HEK293 (cell line): ENCODE measurements around the gene FTL.
A peak's percentile ranks its signal among the peaks of the same experiment; 100 is the strongest.

ENCODE experiments used
- CTCF ChIA-PET: fragments of 350-600 bp; formaldehyde crosslinking; extraction: SDS; loops from one replicate; lab custom pipeline; 2021; ENCODE audit warnings: antibody characterized with exemption; lab: Yijun Ruan, JAX
- POLR2A ChIA-PET: fragments of 300-600 bp; formaldehyde crosslinking; extraction: SDS; loops from one replicate; lab custom pipeline; 2020; ENCODE audit warnings: antibody characterized with exemption, inconsistent platforms; lab: Yijun Ruan, JAX
- H3K27ac ChIP-seq: fragments of 200-500 bp; sonication (Bioruptor generic); 2 replicates; pipeline ENCODE4 v1.5.1; 2014; ENCODE audit warnings: low read depth, low read length, control low read depth, inconsistent platforms; ENCODE audit errors: extremely low read depth
- H3K36me3 ChIP-seq, 2 experiments: fragments of 200-500 bp in 1 of 2; sonication (Bioruptor generic) in 1 of 2; 1 replicate in 1 of 2; 2 replicates in 1 of 2; pipeline ENCODE4 v1.5.1; 2014 to 2017; ENCODE audit warnings: inconsistent platforms in 2 of 2, low read length in 2 of 2; ENCODE audit not compliant: control insufficient read depth in 2 of 2, insufficient read depth in 1 of 2
- H3K4me1 ChIP-seq: fragments of 200-500 bp; sonication (Bioruptor generic); 2 replicates; pipeline ENCODE4 v1.5.1; 2014; ENCODE audit warnings: mild to moderate bottlenecking, low read length, inconsistent platforms; ENCODE audit not compliant: control insufficient read depth, insufficient read depth
- H3K4me3 ChIP-seq: 2 replicates; pipeline ENCODE4 v1.5.1; 2011; ENCODE audit warnings: low read depth, mild to moderate bottlenecking, control low read depth, low read length, moderate library complexity
- H3K9me3 ChIP-seq: fragments of 200-500 bp; sonication (Bioruptor generic); 2 replicates; pipeline ENCODE4 v1.5.1; 2014; ENCODE audit warnings: low read depth, low read length, inconsistent platforms; ENCODE audit not compliant: control insufficient read depth, insufficient read depth
- BCL11A ChIP-seq: fragments of 450-650 bp; formaldehyde crosslinking; IDR thresholded peaks from 2 replicates; pipeline ENCODE4 v1.5.1; 2016; ENCODE audit warnings: low read depth, missing biosample characterization, missing genetic modification characterization
- GFI1B ChIP-seq: fragments of 450-650 bp; formaldehyde crosslinking; IDR thresholded peaks from 2 replicates; pipeline ENCODE4 v1.5.1; 2016; ENCODE audit warnings: missing biosample characterization, missing genetic modification characterization
- IKZF3 ChIP-seq: fragments of 450-650 bp; IDR thresholded peaks from 2 replicates; pipeline ENCODE4 v1.5.0; 2018; ENCODE audit warnings: missing biosample characterization, mild to moderate bottlenecking, missing genetic modification characterization, moderate library complexity
- KLF8 ChIP-seq: fragments of 450-650 bp; formaldehyde crosslinking; IDR thresholded peaks from 2 replicates; pipeline ENCODE4 v1.5.1; 2016; ENCODE audit warnings: missing biosample characterization, missing genetic modification characterization
- PRDM1 ChIP-seq: fragments of 450-650 bp; formaldehyde crosslinking; IDR thresholded peaks from 2 replicates; pipeline ENCODE4; 2016; ENCODE audit warnings: missing biosample characterization, missing genetic modification characterization
- SP3 ChIP-seq: fragments of 450-650 bp; formaldehyde crosslinking; IDR thresholded peaks from 2 replicates; pipeline ENCODE4 v1.5.1; 2016; ENCODE audit warnings: missing biosample characterization, missing genetic modification characterization
- ZNF114 ChIP-seq: fragments of 450-650 bp; formaldehyde crosslinking; IDR thresholded peaks from 2 replicates; pipeline ENCODE4 v1.5.0; 2017; ENCODE audit warnings: missing biosample characterization, missing genetic modification characterization
- ZNF138 ChIP-seq: fragments of 450-650 bp; formaldehyde crosslinking; IDR thresholded peaks from 2 replicates; pipeline ENCODE4 v1.5.1; 2016; ENCODE audit warnings: missing biosample characterization, missing genetic modification characterization, borderline replicate concordance
- ZNF155 ChIP-seq: fragments of 450-650 bp; formaldehyde crosslinking; IDR thresholded peaks from 2 replicates; pipeline ENCODE4 v1.5.1; 2016; ENCODE audit warnings: missing biosample characterization, missing genetic modification characterization
- ZNF169 ChIP-seq: fragments of 450-650 bp; formaldehyde crosslinking; IDR thresholded peaks from 2 replicates; pipeline ENCODE4 v1.5.1; 2016; ENCODE audit warnings: missing biosample characterization, missing genetic modification characterization
- ZNF2 ChIP-seq: fragments of 450-650 bp; formaldehyde crosslinking; IDR thresholded peaks from 2 replicates; pipeline ENCODE4 v1.5.1; 2016; ENCODE audit warnings: missing biosample characterization, missing genetic modification characterization
- ZNF292 ChIP-seq: fragments of 450-650 bp; formaldehyde crosslinking; IDR thresholded peaks from 2 replicates; pipeline ENCODE4 v1.5.1; 2016; ENCODE audit warnings: low read depth, missing biosample characterization, missing genetic modification characterization, borderline replicate concordance
- ZNF341 ChIP-seq: fragments of 450-650 bp; formaldehyde crosslinking; IDR thresholded peaks from 2 replicates; pipeline ENCODE4; 2016; ENCODE audit warnings: low read depth, missing biosample characterization, missing genetic modification characterization
- ZNF37A ChIP-seq: fragments of 450-650 bp; IDR thresholded peaks from 2 replicates; pipeline ENCODE4 v1.5.1; 2018; ENCODE audit warnings: missing biosample characterization, missing genetic modification characterization
- ZNF473 ChIP-seq: fragments of 450-650 bp; formaldehyde crosslinking; IDR thresholded peaks from 2 replicates; pipeline ENCODE4 v1.5.1; 2017; ENCODE audit warnings: missing biosample characterization, missing genetic modification characterization
- ZNF510 ChIP-seq: fragments of 450-650 bp; formaldehyde crosslinking; IDR thresholded peaks from 2 replicates; pipeline ENCODE4 v1.5.1; 2018; ENCODE audit warnings: mild to moderate bottlenecking, missing genetic modification characterization, missing biosample characterization; ENCODE audit not compliant: insufficient replicate concordance
- ZNF544 ChIP-seq: fragments of 450-650 bp; formaldehyde crosslinking; IDR thresholded peaks from 2 replicates; pipeline ENCODE4 v1.5.0; 2017; ENCODE audit warnings: missing biosample characterization, missing genetic modification characterization
- ZNF571 ChIP-seq: fragments of 450-650 bp; formaldehyde crosslinking; IDR thresholded peaks from 2 replicates; pipeline ENCODE4 v1.5.0; 2017; ENCODE audit warnings: missing biosample characterization, missing genetic modification characterization
- ZNF777 ChIP-seq: fragments of 450-650 bp; formaldehyde crosslinking; IDR thresholded peaks from 2 replicates; pipeline ENCODE4 v1.5.1; 2017; ENCODE audit warnings: missing biosample characterization, missing genetic modification characterization, borderline replicate concordance
- ZNF792 ChIP-seq: fragments of 450-650 bp; formaldehyde crosslinking; IDR thresholded peaks from 2 replicates; pipeline ENCODE4 v1.5.1; 2016; ENCODE audit warnings: missing biosample characterization, missing genetic modification characterization
- ZNF837 ChIP-seq: fragments of 450-650 bp; formaldehyde crosslinking; IDR thresholded peaks from 2 replicates; pipeline ENCODE4 v1.5.1; 2016; ENCODE audit warnings: missing biosample characterization, missing genetic modification characterization
- TF ChIP-seq, protein P1 (sequence below): fragments of 450-650 bp; formaldehyde crosslinking; IDR thresholded peaks from 2 replicates; pipeline ENCODE4 v1.5.1; 2016; ENCODE audit warnings: missing biosample characterization, missing genetic modification characterization
- TF ChIP-seq, protein P2 (sequence below): fragments of 450-650 bp; formaldehyde crosslinking; IDR thresholded peaks from 2 replicates; pipeline ENCODE4; 2016; ENCODE audit warnings: missing biosample characterization, missing genetic modification characterization
- TF ChIP-seq, protein P3 (sequence below): fragments of 450-650 bp; formaldehyde crosslinking; IDR thresholded peaks from 2 replicates; pipeline ENCODE4 v1.5.1; 2017; ENCODE audit warnings: missing biosample characterization, missing genetic modification characterization
- TF ChIP-seq, protein P4 (sequence below): fragments of 450-650 bp; formaldehyde crosslinking; IDR thresholded peaks from 2 replicates; pipeline ENCODE4 v1.5.1; 2016; ENCODE audit warnings: missing biosample characterization, missing genetic modification characterization
- TF ChIP-seq, protein P5 (sequence below): fragments of 450-650 bp; formaldehyde crosslinking; IDR thresholded peaks from 2 replicates; pipeline ENCODE4 v1.5.1; 2016; ENCODE audit warnings: missing biosample characterization, missing genetic modification characterization
- TF ChIP-seq, protein P6 (sequence below): fragments of 450-650 bp; formaldehyde crosslinking; IDR thresholded peaks from 2 replicates; pipeline ENCODE4 v1.5.1; 2016; ENCODE audit warnings: missing biosample characterization, missing genetic modification characterization

FTL gene

DNA sequence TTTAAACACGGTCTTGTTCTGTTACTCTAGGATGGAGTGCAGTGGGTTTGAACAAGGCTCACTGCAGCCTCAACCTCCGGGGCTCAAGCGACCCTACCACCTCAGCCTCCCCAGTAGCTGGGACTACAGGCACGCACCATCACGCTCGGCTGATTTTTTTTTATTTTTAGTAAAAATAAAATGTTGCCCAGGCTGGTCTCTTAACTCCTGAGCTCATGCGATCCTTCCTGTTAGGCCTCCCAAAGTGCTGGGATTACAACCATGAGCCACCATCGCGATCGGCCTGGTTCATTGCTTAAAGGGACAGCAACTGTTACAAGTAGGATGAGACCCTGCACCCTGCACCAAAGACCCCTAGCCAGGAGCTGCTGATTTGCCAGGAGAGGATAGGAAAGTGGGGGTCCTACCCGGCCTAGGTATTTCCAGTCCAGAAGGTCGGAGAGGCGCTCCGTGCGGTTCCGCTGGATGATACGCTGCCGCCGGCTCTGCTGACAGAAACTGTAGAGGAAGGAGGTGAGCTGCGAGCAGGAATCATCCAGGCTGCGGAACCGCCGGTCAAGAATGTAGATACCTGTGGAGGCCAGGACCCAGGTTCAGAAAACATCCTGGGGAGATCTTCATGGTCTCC is 5.1 kb downstream of the FTL start:
- H3K27ac ChIP-seq: no peak overlapping the region
- H3K36me3 ChIP-seq: peaks cover 20 to 67% of the 10 kb centered on the region in 2 experiments; a peak in 2 of 3 replicates
- H3K4me1 ChIP-seq: 0 out of 2 replicates have a peak, but pooled peaks cover 4% of the 10 kb centered on the region

DNA sequence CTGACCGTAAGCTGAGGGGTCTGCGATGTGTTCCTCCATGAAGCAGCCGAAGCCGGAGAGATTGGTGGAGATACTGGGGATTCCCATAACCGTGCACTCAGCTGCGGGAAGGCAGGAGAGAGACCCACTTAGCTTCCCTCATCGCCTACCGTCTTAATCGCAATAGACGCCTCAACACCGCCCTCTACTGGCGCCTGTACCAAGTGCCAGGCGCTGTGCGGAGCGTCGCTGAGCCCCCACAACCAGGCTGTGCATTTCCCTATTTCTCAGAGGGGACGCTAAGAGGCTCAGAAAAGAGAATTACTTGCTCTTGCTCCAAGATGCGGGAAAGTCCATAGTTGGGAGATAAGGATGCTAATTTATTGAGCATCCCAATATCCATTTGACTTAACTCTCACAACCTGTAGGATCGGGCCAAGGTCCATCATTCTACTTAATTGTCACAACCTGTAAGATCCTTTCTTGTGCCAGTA is 5.8 kb downstream of the FTL start:
- peaks cover 20 to 66% of the 10 kb centered on the region in 2 experiments; a peak in 2 of 3 replicates for H3K36me3 ChIP-seq
- POLR2A ChIA-PET: interaction anchor here (0.5 to 3.2 kb wide), 13 partner anchors 10 to 183 kb away, joined by 3 to 16 read pairs (median 5); partner anchors contain the start of genes DHDH, GYS1, NUCB1 and PPP1R15A
- H3K4me1 ChIP-seq: 0 out of 2 replicates have a peak, but pooled peaks cover 4% of the 10 kb centered on the region
- H3K27ac ChIP-seq: no peak overlapping the region
- CTCF ChIA-PET: interaction anchor here (0.6 to 5.5 kb wide), 56 partner anchors 7 to 432 kb away, joined by 3 to 63 read pairs (median 4); partner anchors contain the start of genes DHDH, GYS1, HSD17B14 and NUCB1
- no peaks in the 10 kb centered on the region for H3K9me3 ChIP-seq
- no peak overlapping the region for H3K4me3 ChIP-seq
- TF ChIP-seq, protein P1, sequence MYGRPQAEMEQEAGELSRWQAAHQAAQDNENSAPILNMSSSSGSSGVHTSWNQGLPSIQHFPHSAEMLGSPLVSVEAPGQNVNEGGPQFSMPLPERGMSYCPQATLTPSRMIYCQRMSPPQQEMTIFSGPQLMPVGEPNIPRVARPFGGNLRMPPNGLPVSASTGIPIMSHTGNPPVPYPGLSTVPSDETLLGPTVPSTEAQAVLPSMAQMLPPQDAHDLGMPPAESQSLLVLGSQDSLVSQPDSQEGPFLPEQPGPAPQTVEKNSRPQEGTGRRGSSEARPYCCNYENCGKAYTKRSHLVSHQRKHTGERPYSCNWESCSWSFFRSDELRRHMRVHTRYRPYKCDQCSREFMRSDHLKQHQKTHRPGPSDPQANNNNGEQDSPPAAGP (tag by site-specific recombination): no peak
- TF ChIP-seq ZNF792 (tag by site-specific recombination): no peak
- TF ChIP-seq, protein P2, sequence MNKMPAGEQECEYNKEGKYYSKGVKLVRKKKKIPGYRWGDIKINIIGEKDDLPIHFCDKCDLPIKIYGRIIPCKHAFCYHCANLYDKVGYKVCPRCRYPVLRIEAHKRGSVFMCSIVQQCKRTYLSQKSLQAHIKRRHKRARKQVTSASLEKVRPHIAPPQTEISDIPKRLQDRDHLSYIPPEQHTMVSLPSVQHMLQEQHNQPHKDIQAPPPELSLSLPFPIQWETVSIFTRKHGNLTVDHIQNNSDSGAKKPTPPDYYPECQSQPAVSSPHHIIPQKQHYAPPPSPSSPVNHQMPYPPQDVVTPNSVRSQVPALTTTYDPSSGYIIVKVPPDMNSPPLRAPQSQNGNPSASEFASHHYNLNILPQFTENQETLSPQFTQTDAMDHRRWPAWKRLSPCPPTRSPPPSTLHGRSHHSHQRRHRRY (tag by site-specific recombination): no peak
- TF ChIP-seq ZNF169 (tag by site-specific recombination): no peak
- 0 out of 2 replicates have a peak, but pooled peaks have one; percentile 55 for TF ChIP-seq ZNF2 (tag by site-specific recombination)
- TF ChIP-seq ZNF777 (tag by site-specific recombination): no peak
- TF ChIP-seq ZNF571 (tag by site-specific recombination): no peak
- TF ChIP-seq ZNF341: no peak
- TF ChIP-seq, protein P3, sequence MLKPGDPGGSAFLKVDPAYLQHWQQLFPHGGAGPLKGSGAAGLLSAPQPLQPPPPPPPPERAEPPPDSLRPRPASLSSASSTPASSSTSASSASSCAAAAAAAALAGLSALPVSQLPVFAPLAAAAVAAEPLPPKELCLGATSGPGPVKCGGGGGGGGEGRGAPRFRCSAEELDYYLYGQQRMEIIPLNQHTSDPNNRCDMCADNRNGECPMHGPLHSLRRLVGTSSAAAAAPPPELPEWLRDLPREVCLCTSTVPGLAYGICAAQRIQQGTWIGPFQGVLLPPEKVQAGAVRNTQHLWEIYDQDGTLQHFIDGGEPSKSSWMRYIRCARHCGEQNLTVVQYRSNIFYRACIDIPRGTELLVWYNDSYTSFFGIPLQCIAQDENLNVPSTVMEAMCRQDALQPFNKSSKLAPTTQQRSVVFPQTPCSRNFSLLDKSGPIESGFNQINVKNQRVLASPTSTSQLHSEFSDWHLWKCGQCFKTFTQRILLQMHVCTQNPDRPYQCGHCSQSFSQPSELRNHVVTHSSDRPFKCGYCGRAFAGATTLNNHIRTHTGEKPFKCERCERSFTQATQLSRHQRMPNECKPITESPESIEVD (tag by site-specific recombination): no peak
- TF ChIP-seq ZNF114 (tag by site-specific recombination): no peak
- TF ChIP-seq, protein P4, sequence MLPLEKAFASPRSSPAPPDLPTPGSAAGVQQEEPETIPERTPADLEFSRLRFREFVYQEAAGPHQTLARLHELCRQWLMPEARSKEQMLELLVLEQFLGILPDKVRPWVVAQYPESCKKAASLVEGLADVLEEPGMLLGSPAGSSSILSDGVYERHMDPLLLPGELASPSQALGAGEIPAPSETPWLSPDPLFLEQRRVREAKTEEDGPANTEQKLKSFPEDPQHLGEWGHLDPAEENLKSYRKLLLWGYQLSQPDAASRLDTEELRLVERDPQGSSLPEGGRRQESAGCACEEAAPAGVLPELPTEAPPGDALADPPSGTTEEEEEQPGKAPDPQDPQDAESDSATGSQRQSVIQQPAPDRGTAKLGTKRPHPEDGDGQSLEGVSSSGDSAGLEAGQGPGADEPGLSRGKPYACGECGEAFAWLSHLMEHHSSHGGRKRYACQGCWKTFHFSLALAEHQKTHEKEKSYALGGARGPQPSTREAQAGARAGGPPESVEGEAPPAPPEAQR: no peak
- TF ChIP-seq PRDM1: peak; percentile 42; the same call in 1 of the 2 replicates
- no peak for TF ChIP-seq BCL11A (tag by site-specific recombination)
- TF ChIP-seq ZNF837 (tag by site-specific recombination): no peak
- no peak for TF ChIP-seq ZNF155 (tag by site-specific recombination)
- TF ChIP-seq ZNF510: no peak
- TF ChIP-seq ZNF37A: no peak
- TF ChIP-seq IKZF3 (tag by site-specific recombination): no peak
- no peak for TF ChIP-seq ZNF138 (tag by site-specific recombination)
- TF ChIP-seq, protein P5, sequence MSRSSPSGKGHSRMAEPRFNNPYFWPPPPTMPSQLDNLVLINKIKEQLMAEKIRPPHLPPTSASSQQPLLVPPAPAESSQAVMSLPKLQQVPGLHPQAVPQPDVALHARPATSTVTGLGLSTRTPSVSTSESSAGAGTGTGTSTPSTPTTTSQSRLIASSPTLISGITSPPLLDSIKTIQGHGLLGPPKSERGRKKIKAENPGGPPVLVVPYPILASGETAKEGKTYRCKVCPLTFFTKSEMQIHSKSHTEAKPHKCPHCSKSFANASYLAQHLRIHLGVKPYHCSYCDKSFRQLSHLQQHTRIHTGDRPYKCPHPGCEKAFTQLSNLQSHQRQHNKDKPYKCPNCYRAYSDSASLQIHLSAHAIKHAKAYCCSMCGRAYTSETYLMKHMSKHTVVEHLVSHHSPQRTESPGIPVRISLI (tag by site-specific recombination): no peak
- TF ChIP-seq GFI1B (tag by site-specific recombination): no peak
- TF ChIP-seq, protein P6, sequence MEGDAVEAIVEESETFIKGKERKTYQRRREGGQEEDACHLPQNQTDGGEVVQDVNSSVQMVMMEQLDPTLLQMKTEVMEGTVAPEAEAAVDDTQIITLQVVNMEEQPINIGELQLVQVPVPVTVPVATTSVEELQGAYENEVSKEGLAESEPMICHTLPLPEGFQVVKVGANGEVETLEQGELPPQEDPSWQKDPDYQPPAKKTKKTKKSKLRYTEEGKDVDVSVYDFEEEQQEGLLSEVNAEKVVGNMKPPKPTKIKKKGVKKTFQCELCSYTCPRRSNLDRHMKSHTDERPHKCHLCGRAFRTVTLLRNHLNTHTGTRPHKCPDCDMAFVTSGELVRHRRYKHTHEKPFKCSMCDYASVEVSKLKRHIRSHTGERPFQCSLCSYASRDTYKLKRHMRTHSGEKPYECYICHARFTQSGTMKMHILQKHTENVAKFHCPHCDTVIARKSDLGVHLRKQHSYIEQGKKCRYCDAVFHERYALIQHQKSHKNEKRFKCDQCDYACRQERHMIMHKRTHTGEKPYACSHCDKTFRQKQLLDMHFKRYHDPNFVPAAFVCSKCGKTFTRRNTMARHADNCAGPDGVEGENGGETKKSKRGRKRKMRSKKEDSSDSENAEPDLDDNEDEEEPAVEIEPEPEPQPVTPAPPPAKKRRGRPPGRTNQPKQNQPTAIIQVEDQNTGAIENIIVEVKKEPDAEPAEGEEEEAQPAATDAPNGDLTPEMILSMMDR (tag by site-specific recombination): peak; percentile 91
- no peak for TF ChIP-seq ZNF292 (tag by site-specific recombination)

More for the DNA sequence above, 5.1 kb downstream of the FTL start:
- Histone ChIP-seq H3K4me3 (no peak overlapping the region), H3K9me3 (no peaks in the 10 kb centered on the region)
- TF ChIP-seq ZNF473 (tag by site-specific recombination) (no peak), IKZF3 (tag by site-specific recombination) (no peak), SP3 (tag by site-specific recombination) (peak; percentile 11; the same call in 1 of the 2 replicates), PRDM1 (no peak), KLF8 (tag by site-specific recombination) (no peak), ZNF544 (tag by site-specific recombination) (no peak), GFI1B (tag by site-specific recombination) (no peak)
- CTCF ChIA-PET: interaction anchor here (0.6 to 5.5 kb wide), 56 partner anchors 8 to 432 kb away, joined by 3 to 63 read pairs (median 4); partner anchors contain the start of genes DHDH, GYS1, HSD17B14 and NUCB1
- POLR2A ChIA-PET: interaction anchor here (0.5 to 3.2 kb wide), 13 partner anchors 8 to 182 kb away, joined by 3 to 16 read pairs (median 4); partner anchors contain the start of genes DHDH, GYS1, NUCB1 and PPP1R15A
